SJCRH30 (cell line): Measurements from ENCODE around the gene VIT. TPM values are rescaled to one million over a fixed set of nuclear protein-coding genes. Genes with fewer than 3 reads are reported as not detected.

ENCODE experiments used
- DNase-seq, 2 experiments: peaks; one replicate each; pipeline ENCODE4 v3.0.0-alpha.2; 2015 to 2020
- H3K27ac ChIP-seq: fragments of 250-450 bp; sonication (Bioruptor Pico); 2 replicates; pipeline ENCODE4 v1.5.1; 2020; ENCODE audit warnings: mild to moderate bottlenecking, moderate library complexity
- H3K27me3 ChIP-seq: fragments of 250-450 bp; sonication (Bioruptor Pico); 2 replicates; pipeline ENCODE4 v1.5.1; 2020; ENCODE audit warnings: mild to moderate bottlenecking, moderate library complexity
- H3K36me3 ChIP-seq: fragments of 250-450 bp; sonication (Bioruptor Pico); 2 replicates; pipeline ENCODE4 v1.5.1; 2020; ENCODE audit warnings: mild to moderate bottlenecking, moderate library complexity
- H3K4me1 ChIP-seq: fragments of 250-450 bp; sonication (Bioruptor Pico); 2 replicates; pipeline ENCODE4 v1.5.1; 2020; ENCODE audit warnings: mild to moderate bottlenecking, moderate library complexity
- H3K4me3 ChIP-seq: fragments of 250-450 bp; sonication (Bioruptor Pico); 2 replicates; pipeline ENCODE4 v1.5.1; 2020; ENCODE audit warnings: mild to moderate bottlenecking, moderate library complexity
- H3K9me3 ChIP-seq: fragments of 250-450 bp; sonication (Bioruptor Pico); replicated peaks from 2 replicates; pipeline ENCODE4 v1.5.1; 2020; ENCODE audit warnings: mild to moderate bottlenecking, moderate library complexity
- total RNA-seq: library from RNA; depleted of rRNA; stranded (reverse); fragments of >200 nt; shearing (Covaris generic); gene quantifications from 2 replicates; pipeline ENCODE4 v1.2.3, GENCODE V29; 2014

The VIT gene
- total RNA-seq, 1 experiment from 2014 or later, result 0.40 TPM

GRCh38 chr2:36710858-36711515 lies 14.5 kb downstream of the VIT start:
- H3K4me3 ChIP-seq, result no peak overlapping the region
- peaks cover 12% of the 10 kb centered on the region for H3K9me3 ChIP-seq
- DNase-seq, result no peak
- H3K27ac ChIP-seq, result no peak overlapping the region
- no peaks in the 10 kb centered on the region for H3K36me3 ChIP-seq
- no peaks in the 10 kb centered on the region for H3K27me3 ChIP-seq
- peaks cover 21% of the 10 kb centered on the region for H3K4me1 ChIP-seq

- Histone ChIP-seq H3K9me3 (peaks cover 8% of the 10 kb centered on the region), H3K27me3 (no peaks in the 10 kb centered on the region), H3K27ac (no peak overlapping the region), H3K36me3 (no peaks in the 10 kb centered on the region), H3K4me3 (no peak overlapping the region), H3K4me1 (peaks cover 13% of the 10 kb centered on the region)
- DNase-seq, result no peak
These were observed 15.3 kb downstream of the VIT start for GRCh38 chr2:36711741-36712314.

- Histone ChIP-seq H3K9me3 (peaks cover 7% of the 10 kb centered on the region; the same call in 1 of the 2 replicates), H3K4me1 (peaks cover 6% of the 10 kb centered on the region; the same call in 1 of the 2 replicates), H3K27me3 (no peaks in the 10 kb centered on the region), H3K27ac (no peak overlapping the region), H3K4me3 (no peak overlapping the region), H3K36me3 (no peaks in the 10 kb centered on the region)
- DNase-seq, result no peak
These were observed 16.8 kb downstream of the VIT start for GRCh38 chr2:36713310-36713709.

- H3K4me3 ChIP-seq, result no peak overlapping the region
- H3K27me3 ChIP-seq, result no peaks in the 10 kb centered on the region
- DNase-seq, result no peak
- peaks cover 2% of the 10 kb centered on the region; the same call in 1 of the 2 replicates for H3K9me3 ChIP-seq
- H3K27ac ChIP-seq, result no peak overlapping the region
- no peaks in the 10 kb centered on the region for H3K36me3 ChIP-seq
- H3K4me1 ChIP-seq, result no peaks in the 10 kb centered on the region
These were observed 19.6 kb downstream of the VIT start for GRCh38 chr2:36716111-36716510.

- H3K9me3 ChIP-seq, result no peaks in the 10 kb centered on the region
- H3K4me3 ChIP-seq, result no peak overlapping the region
- no peaks in the 10 kb centered on the region for H3K4me1 ChIP-seq
- H3K36me3 ChIP-seq, result no peaks in the 10 kb centered on the region
- H3K27me3 ChIP-seq, result no peaks in the 10 kb centered on the region
- no peak overlapping the region for H3K27ac ChIP-seq
- DNase-seq, result peak in 1 of 2 experiments; percentile 32
These were observed 21.2 kb downstream of the VIT start for GRCh38 chr2:36717603-36718266.

GRCh38 chr2:36727550-36727949 lies 31.0 kb downstream of the VIT start:
- Histone ChIP-seq H3K4me1 (no peaks in the 10 kb centered on the region), H3K27me3 (no peaks in the 10 kb centered on the region), H3K27ac (no peak overlapping the region), H3K36me3 (no peaks in the 10 kb centered on the region), H3K4me3 (no peak overlapping the region), H3K9me3 (no peaks in the 10 kb centered on the region)
- no peak for DNase-seq

- DNase-seq, result no peak
- H3K27me3 ChIP-seq, result no peaks in the 10 kb centered on the region
- H3K36me3 ChIP-seq, result no peaks in the 10 kb centered on the region
- H3K4me3 ChIP-seq, result no peak overlapping the region
- H3K9me3 ChIP-seq, result no peaks in the 10 kb centered on the region
- no peaks in the 10 kb centered on the region for H3K4me1 ChIP-seq
- no peak overlapping the region for H3K27ac ChIP-seq
These were observed 32.6 kb downstream of the VIT start for GRCh38 chr2:36729067-36729466.

- no peak overlapping the region for H3K27ac ChIP-seq
- no peaks in the 10 kb centered on the region for H3K27me3 ChIP-seq
- H3K9me3 ChIP-seq, result no peaks in the 10 kb centered on the region
- no peak overlapping the region for H3K4me3 ChIP-seq
- no peaks in the 10 kb centered on the region for H3K4me1 ChIP-seq
- peak; percentile 24 to 51 for DNase-seq
- H3K36me3 ChIP-seq, result no peaks in the 10 kb centered on the region
These were observed 35.6 kb downstream of the VIT start for GRCh38 chr2:36731941-36732672.

- Histone ChIP-seq H3K4me3 (no peak overlapping the region), H3K36me3 (no peaks in the 10 kb centered on the region), H3K27me3 (no peaks in the 10 kb centered on the region), H3K9me3 (no peaks in the 10 kb centered on the region), H3K4me1 (no peaks in the 10 kb centered on the region), H3K27ac (no peak overlapping the region)
- DNase-seq, result no peak
These were observed 36.1 kb downstream of the VIT start for GRCh38 chr2:36732673-36733036.

- Histone ChIP-seq H3K4me3 (no peak overlapping the region), H3K36me3 (no peaks in the 10 kb centered on the region), H3K4me1 (no peaks in the 10 kb centered on the region), H3K27me3 (no peaks in the 10 kb centered on the region), H3K9me3 (0 out of 2 replicates have a peak, but pooled peaks cover 3% of the 10 kb centered on the region), H3K27ac (no peak overlapping the region)
- DNase-seq, result no peak
These were observed 36.7 kb downstream of the VIT start for GRCh38 chr2:36733215-36733614.

GRCh38 chr2:36734304-36734703 lies 37.8 kb downstream of the VIT start:
- H3K4me3 ChIP-seq, result no peak overlapping the region
- H3K27me3 ChIP-seq, result no peaks in the 10 kb centered on the region
- H3K9me3 ChIP-seq, result 0 out of 2 replicates have a peak, but pooled peaks cover 3% of the 10 kb centered on the region
- no peaks in the 10 kb centered on the region for H3K36me3 ChIP-seq
- no peaks in the 10 kb centered on the region for H3K4me1 ChIP-seq
- H3K27ac ChIP-seq, result no peak overlapping the region
- DNase-seq, result no peak

- no peak overlapping the region for H3K27ac ChIP-seq
- no peak overlapping the region for H3K4me3 ChIP-seq
- H3K27me3 ChIP-seq, result no peaks in the 10 kb centered on the region
These were observed 40.7 kb downstream of the VIT start for GRCh38 chr2:36737131-36737750.

GRCh38 chr2:36740061-36740460 lies 43.6 kb downstream of the VIT start:
- Histone ChIP-seq H3K9me3 (0 out of 2 replicates have a peak, but pooled peaks cover 3% of the 10 kb centered on the region), H3K27ac (no peak overlapping the region), H3K27me3 (no peaks in the 10 kb centered on the region), H3K4me3 (no peak overlapping the region), H3K36me3 (no peaks in the 10 kb centered on the region), H3K4me1 (no peaks in the 10 kb centered on the region)
- DNase-seq, result no peak

More at GRCh38 chr2:36737131-36737750, 40.7 kb downstream of the VIT start:
- Histone ChIP-seq H3K36me3 (no peaks in the 10 kb centered on the region), H3K9me3 (0 out of 2 replicates have a peak, but pooled peaks cover 3% of the 10 kb centered on the region), H3K4me1 (no peaks in the 10 kb centered on the region)
- DNase-seq, result no peak

GRCh38 chr2:36741188-36741837 lies 44.8 kb downstream of the VIT start:
- Histone ChIP-seq H3K4me1 (no peaks in the 10 kb centered on the region), H3K9me3 (0 out of 2 replicates have a peak, but pooled peaks cover 3% of the 10 kb centered on the region), H3K36me3 (no peaks in the 10 kb centered on the region), H3K27me3 (no peaks in the 10 kb centered on the region), H3K27ac (no peak overlapping the region), H3K4me3 (no peak overlapping the region)
- DNase-seq, result no peak
